ENCODE data around the gene INPP5A.
A peak's percentile ranks its signal among the peaks of the same experiment; 100 is the strongest.

Gene INPP5A

DNA sequence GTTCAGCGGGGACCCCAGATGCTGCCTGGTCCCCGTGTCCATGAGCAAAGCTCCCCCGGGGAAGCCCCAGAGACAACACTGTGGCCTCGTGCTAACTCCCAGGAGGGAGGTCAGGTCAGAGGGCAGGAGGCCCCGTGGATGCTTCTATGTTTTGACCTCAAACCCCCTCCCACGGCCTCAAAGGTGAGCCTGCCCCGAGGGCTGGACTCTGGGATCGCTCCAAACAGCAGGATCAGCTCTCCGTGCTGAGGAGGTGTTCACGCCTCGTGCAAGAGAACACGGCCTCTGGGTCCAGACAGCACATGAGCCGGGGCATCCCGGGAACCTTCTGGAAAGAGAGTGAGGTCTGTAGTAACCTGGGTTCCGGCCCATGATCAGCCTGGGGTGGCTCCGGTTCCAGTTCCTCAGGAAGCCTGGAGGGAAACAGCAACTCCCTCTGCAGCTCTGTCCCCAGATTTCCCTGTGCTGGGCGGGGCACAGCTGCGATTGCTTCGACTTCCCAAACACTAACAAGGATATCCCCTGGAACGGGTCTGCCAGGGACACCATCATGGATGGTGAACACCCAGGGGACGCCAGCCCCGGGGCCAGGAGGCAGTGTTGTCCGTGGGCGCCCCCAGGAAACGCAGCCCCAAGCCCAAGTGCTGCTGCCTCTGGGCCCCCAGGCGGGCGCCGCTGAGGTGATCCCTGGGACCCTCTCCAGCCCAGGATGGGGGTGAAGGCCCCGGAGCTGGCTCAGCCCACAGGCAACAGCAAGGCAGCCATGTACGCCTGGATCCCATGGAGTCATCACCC, 18.0 kb upstream of the INPP5A start:
- no peak for DNase-seq (ENCODE audit: low read depth)

DNA sequence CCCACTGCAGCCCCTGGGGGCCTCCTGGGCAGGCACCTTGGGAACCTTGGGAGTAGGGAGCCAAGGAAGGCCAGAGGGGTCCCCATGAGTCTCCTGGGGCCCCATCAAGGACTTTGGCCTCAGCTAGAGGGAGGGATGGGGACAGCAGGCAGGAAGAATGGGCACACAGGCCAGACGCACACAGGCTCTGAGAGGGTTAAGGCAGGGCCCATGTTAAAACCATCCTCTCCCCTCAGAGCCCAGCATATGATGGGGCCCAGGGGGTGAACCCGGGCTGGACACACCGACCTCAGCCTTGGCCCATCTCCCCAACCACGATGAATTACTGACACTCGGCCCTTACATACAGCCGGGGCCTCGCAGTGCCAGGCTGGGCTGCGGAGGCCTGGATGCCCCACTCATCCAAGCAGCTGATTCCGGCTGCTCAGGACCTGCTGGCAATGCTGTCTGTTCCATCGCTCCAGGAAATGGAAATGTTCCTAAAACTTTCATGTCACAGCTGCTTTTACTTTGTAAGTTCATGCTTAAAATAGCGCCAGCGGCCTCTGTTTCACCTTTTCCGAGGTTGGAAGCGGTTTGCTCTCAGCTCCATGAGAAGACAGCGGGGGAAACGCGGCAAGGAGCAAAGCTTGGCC, 17.3 kb upstream of the INPP5A start:
- DNase-seq (ENCODE audit: low read depth): peak; percentile 58

DNA sequence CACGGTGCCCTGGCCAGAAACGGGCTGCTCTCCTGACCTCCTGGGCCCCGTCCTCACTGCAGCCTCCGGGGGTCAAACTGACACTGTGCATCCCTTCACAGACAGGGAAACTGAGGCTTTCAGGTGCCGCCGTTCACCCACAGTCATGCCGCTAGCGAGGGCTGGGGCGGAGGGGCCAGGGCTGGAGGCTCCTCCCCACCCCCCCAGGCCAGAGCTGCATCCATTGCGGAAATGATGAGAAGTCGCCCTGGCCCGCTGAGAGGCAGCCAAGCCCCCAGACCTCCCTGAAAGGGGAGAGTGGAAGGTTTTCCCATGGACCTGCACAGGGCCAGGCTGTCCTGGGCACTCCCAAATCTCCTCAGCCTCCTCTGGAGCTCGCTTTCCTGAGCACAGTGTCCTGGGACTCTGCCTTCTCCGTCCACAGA, 16.5 kb upstream of the INPP5A start:
- no peak for DNase-seq (ENCODE audit: low read depth)

GRCh38 chr10:132521466-132522102, 16.0 kb upstream of the INPP5A start:
- no peak for DNase-seq (ENCODE audit: low read depth)

GRCh38 chr10:132522521-132523411, 14.8 kb upstream of the INPP5A start:
- DNase-seq (ENCODE audit: low read depth): no peak

- no peak for DNase-seq (ENCODE audit: low read depth)
These were observed 13.8 kb upstream of the INPP5A start for GRCh38 chr10:132523561-132524442.

DNA sequence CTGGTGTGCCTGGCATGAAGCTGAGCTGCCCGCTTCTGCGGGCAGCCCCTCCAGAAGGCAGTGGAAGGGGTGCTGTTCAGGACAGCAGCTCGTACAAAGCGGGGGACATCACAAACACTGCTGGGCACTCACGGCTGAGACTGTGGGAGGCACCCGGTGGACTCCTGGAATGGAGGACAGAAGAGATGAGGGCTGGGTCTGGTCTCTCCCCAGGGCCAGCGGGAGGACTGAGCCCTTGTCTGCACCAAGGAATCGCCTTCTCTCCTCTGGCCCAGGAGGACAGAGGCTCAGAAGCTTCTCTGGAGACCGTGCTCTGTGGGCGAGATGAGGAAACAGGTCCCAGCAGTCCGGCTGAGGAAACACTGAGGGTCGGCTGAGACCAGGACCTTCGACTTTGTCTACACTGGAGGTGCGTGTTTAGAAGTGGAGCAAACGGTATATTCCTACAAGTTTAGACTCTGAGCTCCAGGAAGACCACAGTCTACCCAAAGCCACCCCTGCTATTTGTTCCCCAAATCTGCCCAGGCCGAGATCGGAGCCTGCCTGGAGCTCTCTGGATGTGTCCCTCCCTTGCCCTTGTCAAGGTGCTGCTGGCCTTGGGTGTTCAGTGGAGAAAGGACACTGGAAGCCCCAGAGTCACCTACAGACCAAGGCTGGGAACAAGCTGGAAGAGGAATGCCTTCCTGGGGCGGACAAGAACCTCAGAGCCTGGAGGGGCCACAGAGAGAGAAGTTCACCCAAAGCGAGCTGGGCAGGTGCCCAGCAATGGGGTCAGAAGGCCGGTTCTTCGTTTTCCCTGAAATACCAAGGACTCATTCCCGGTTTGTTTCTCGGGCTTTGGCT, 12.9 kb upstream of the INPP5A start:
- DNase-seq (ENCODE audit: low read depth): no peak

- no peak for DNase-seq (ENCODE audit: low read depth)
These were observed 10.9 kb upstream of the INPP5A start for GRCh38 chr10:132526676-132527075.

DNA sequence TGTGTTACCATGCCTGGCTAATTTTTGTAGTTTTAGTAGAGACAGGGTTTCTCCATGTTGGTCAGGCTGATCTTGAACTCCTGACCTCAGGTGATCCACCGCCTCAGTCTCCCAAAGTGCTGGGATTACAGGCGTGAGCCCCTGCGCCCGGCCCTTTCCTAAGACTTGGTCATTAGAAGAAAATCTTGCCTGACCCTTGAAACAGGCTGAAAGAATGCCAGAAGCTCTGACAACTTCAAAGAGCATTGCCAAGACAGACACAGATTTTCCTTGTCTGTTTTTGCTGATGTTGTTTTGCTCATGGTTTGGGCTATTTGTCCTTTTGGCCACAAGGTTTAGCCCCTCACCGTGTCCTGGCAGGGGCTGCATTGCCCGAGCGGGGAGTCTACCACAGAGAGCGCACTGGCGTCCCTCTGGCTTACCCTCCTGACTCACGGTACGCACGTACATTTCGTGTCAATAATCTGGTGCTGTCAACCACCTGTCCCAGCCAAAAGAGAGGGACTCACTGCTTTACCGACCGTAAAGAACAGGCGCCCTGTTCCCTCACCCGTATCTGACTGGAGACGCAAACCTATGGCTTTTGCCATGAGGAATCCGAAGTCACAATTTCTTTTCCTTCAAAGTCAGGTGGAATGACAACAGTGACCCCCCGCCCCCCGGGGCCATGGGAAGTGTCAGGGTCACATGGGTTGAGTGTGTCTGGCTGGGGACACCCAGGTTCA, 10.1 kb upstream of the INPP5A start:
- DNase-seq (ENCODE audit: low read depth): no peak

DNA sequence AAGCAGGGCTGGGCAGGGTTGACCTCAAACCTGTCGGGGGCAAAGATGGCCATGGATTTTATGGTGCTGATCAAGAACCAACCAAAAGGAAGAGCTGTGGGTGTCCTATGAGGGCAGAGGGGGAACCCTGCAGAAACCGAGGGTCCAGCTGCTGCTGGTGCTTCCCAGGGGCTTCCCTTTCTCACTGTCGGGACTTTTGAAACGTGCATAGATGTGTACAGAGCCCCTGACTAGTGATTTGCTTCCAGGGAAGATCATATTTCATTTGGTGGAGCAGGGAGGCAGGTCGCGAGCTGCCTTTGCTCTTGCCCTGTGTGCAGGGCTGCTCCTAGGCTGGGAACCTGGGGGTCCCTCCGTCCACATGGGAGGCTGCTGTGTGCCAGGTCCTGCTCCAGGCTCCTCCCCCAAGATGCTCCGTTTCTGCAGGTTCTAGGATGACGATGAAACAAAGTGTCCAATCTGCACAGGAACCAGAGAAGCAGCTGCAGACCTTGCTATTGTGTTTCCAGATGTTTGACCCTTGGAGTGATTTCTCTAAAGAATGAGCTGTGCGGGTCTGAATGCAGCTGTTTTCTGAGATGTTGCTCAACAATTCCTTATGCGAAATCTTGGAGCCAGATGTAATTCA, 9.4 kb upstream of the INPP5A start:
- peak; percentile 24 for DNase-seq (ENCODE audit: low read depth)

DNA sequence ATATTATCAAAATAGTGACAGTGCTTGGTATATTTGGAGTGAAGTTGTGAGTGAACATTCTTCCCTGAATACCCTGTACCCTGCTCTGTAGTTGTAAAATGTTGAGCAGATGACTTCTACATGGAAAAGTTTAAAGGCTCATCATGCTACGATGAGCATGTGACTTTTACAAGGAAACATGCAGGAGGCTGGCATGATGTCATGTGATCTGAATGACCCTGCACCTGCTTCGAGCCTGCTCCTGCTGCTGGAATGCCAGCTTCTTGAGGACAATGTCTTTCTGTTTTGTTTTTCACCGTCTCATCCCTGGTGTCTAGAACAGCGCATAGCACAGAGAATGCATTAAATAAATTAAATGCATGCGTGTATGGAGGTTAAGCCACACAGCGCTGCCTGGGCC, 5.4 kb upstream of the INPP5A start:
- no peak for DNase-seq (ENCODE audit: low read depth)

GRCh38 chr10:132532749-132533560, 4.6 kb upstream of the INPP5A start:
- peak; percentile 38 for DNase-seq (ENCODE audit: low read depth)

- no peak for DNase-seq (ENCODE audit: low read depth)
These were observed 3.9 kb upstream of the INPP5A start for GRCh38 chr10:132533571-132534260.

DNA sequence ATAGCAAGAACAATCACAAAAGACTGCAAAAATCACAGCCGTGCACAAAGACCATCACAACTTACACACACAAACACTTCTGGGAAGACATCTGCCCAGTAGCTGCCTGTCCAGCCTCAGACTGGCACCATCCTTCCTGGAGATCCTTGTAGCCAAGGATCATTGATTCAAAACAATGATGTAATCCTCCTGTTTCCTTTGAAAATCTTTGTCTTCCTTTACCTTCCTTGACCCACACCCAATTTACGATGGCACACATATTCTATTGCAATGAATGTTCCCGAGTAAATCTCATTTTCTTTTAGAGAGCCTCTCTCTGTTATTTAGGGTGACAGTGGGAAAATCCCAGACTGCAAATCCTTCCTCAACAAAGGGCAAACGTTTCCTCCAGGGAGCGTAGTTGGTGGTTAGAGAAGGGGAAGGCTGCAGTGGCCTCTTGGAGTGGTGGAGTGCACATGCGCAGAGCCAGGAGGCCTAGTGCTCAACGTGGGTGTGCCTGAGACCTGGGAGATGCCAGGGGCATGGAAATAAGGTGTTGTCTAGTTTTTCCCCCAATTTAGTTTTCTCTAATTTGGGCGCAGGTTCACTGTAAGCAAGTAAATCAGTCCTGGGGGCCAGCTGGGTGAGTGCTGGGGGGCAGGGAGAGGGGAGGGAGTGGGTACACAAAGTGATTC, 3.1 kb upstream of the INPP5A start:
- no peak for DNase-seq (ENCODE audit: low read depth)

- DNase-seq (ENCODE audit: low read depth): no peak
These were observed 2.4 kb upstream of the INPP5A start for GRCh38 chr10:132535065-132535651.

DNA sequence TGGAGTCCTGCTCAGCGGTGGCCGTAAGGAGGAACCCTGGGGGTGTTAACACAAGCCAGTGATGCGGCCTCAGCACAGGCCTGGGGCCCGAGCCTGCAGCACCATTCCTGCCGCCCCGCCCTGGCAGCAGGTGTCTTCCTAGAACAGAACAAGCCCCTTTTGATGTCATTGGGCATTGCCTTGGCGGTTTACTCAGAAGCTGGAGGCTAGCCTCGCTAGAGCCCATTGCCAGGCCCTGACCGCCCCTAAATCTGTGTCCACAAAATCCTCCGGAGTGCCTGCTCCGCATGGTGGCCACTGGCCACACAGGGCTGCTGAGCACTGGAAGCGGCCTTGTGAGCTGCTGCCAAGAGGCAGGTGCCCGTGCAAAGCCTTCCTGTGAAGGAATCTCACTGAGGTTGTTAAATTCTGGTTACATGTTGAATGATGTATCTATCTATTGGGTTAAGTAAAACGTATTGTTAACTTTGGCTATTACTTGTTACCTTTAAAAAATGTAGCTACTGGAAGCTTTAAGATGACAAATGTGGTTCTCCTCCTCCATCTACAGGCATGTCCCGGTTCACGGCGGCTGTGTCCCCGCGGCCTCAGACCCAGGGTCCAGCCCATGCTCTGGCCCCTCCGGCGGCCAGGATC, 1.2 kb upstream of the INPP5A start:
- no peak for DNase-seq (ENCODE audit: low read depth)
